ENCODE results near the gene C1orf105. TPM values are rescaled to one million over a fixed set of nuclear protein-coding genes. Genes with fewer than 3 reads are reported as not detected.

C1orf105 gene
- total and polyA plus RNA-seq, 2 of the 8 experiments (the other 6 are each of a cell fraction or from before 2014, with no cell fraction given) = not detected

DNA sequence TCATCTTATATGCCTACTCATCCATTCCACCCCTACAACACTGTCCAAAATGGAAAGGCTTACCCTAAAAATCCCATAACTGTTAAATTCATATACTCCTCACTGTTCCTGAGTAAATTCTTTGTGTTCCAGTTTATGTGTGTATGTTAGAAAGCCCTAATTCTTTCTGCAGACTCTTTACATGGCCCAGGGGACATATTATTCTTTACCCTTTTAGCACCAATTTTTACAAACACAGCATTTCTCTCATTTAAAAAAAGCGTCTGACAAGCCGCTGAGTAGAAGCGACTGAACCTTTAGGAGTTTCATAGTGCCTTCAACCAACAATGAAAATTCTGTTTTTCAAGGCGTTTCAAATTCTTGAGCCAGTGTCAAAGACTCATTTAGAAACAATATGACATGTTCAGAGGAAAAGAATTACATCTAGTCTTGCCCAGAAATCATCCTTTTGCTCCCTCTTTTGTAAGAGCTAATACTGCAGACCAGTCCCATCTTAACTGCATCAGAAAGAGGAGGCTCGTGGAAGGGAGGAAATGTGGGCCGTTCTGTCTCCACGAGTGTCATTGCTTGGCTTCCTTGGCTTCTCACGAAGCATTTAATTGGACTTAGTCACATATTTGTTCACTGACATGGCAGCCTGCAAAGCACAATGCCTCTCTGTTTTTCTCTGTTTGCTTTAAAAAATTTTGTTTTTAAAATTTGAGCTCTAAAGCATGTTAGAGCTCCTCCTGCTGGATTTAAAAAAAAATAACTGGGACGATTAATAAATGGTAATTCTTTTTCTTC, 21.3 kb upstream of the C1orf105 start:
- H2BK15ac ChIP-seq (ENCODE audit: low read length) = no peak overlapping the region
- no peak overlapping the region for H2BK12ac ChIP-seq (ENCODE audit: low read depth, low read length)
- no peaks in the 10 kb centered on the region for H3K79me2 ChIP-seq (ENCODE audit: control insufficient read depth in 1 of 2, insufficient read depth in 2 of 2, low read length in 2 of 2)
- H3K79me1 ChIP-seq (ENCODE audit: low read depth, low read length) = no peaks in the 10 kb centered on the region
- H3K23ac ChIP-seq (ENCODE audit: insufficient read length) = no peak overlapping the region
- no peaks in the 10 kb centered on the region for H4K20me1 ChIP-seq (replicated peaks in 1 of 2; ENCODE audit: control insufficient read depth in 1 of 2, insufficient read depth in 2 of 2, low read length in 2 of 2)
- ChIA-PET POLR2A (ENCODE audit: partially characterized antibody) (no interaction called here), CTCF (ENCODE audit: partially characterized antibody) (interaction anchor here (0.6 to 4.2 kb wide), 48 partner anchors 9 to 599 kb away, joined by 3 to 32 read pairs (median 4); no protein-coding TSS in a partner anchor)
- H3K14ac ChIP-seq (ENCODE audit: insufficient read length) = no peak overlapping the region
- no peak overlapping the region for H4K8ac ChIP-seq (ENCODE audit: extremely low read depth, insufficient read depth, low read length)
- H3K36me3 ChIP-seq (ENCODE audit: control insufficient read depth in 2 of 4, insufficient read depth in 4 of 4, low read length in 3 of 4) = no peaks in the 10 kb centered on the region
- 0 out of 4 replicates have a peak overlapping the region, but pooled peaks of 1 of the 2 experiments have one; percentile 17 for H3K4me2 ChIP-seq (ENCODE audit: insufficient read depth in 1 of 2, low read depth in 2 of 2, low read length in 2 of 2)
- TF ChIP-seq KDM4A (IDR thresholded peaks at IDR 0.05; ENCODE audit: low read depth, low read length, severe bottlenecking) = no peak
- TF ChIP-seq, protein P1, sequence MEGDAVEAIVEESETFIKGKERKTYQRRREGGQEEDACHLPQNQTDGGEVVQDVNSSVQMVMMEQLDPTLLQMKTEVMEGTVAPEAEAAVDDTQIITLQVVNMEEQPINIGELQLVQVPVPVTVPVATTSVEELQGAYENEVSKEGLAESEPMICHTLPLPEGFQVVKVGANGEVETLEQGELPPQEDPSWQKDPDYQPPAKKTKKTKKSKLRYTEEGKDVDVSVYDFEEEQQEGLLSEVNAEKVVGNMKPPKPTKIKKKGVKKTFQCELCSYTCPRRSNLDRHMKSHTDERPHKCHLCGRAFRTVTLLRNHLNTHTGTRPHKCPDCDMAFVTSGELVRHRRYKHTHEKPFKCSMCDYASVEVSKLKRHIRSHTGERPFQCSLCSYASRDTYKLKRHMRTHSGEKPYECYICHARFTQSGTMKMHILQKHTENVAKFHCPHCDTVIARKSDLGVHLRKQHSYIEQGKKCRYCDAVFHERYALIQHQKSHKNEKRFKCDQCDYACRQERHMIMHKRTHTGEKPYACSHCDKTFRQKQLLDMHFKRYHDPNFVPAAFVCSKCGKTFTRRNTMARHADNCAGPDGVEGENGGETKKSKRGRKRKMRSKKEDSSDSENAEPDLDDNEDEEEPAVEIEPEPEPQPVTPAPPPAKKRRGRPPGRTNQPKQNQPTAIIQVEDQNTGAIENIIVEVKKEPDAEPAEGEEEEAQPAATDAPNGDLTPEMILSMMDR (IDR thresholded peaks at IDR 0.05; ENCODE audit: control extremely low read depth in 1 of 3, insufficient read depth in 1 of 3, low read depth in 1 of 3, low read length in 3 of 3) = peak in 1 of 3 experiments; percentile 27; a peak in 1 of 4 replicates
- TF ChIP-seq POLR2AphosphoS5 (IDR thresholded peaks at IDR 0.05; ENCODE audit: low read depth, low read length) = no peak
- TF ChIP-seq TBP (IDR thresholded peaks at IDR 0.05; ENCODE audit: low read depth, low read length) = no peak
- TF ChIP-seq NRF1 (IDR thresholded peaks at IDR 0.05; ENCODE audit: low read depth, low read length) = no peak
- no peak for TF ChIP-seq SUZ12 (IDR thresholded peaks at IDR 0.05; ENCODE audit: low read length)
- peak; percentile 62 for TF ChIP-seq RAD21 (IDR thresholded peaks at IDR 0.05 in 1 of 2, conservative IDR thresholded peaks at IDR 0.05 in 1 of 2; ENCODE audit: low read depth in 2 of 2, low read length in 2 of 2)
- TF ChIP-seq BACH1 (IDR thresholded peaks at IDR 0.05; ENCODE audit: low read length) = no peak
- no peaks in the 10 kb centered on the region for H3K27me3 ChIP-seq (replicated peaks in 1 of 4; ENCODE audit: control insufficient read depth in 3 of 4, extremely low read depth in 1 of 4, insufficient read depth in 3 of 4, low read length in 3 of 4)
- no peaks in the 10 kb centered on the region for H3K23me2 ChIP-seq (ENCODE audit: low read depth, low read length)
- H2BK20ac ChIP-seq (ENCODE audit: low read length) = no peak overlapping the region
- no peak overlapping the region for H3K4ac ChIP-seq (replicated peaks; ENCODE audit: insufficient read length, low read depth, low read length)
- no peak for FAIRE-seq
- no peak for DNase-seq (ENCODE audit: low read depth in 1 of 2, low spot score in 2 of 2)
- H2BK5ac ChIP-seq (ENCODE audit: low read depth, low read length) = no peak overlapping the region
- 47% methylated on average over 9 of the region's 9 CpGs; no CpG with 5 or more reads in 1 of the 2 experiments for WGBS, 2 experiments (ENCODE audit: extremely low coverage in 1 of 2, insufficient coverage in 1 of 2, insufficient read length in 1 of 2, insufficient replicate concordance in 2 of 2, low coverage in 1 of 2, low lambda C conversion rate in 2 of 2, missing lambda C conversion rate in 1 of 2)
- no peak overlapping the region for H2BK120ac ChIP-seq (replicated peaks; ENCODE audit: low read depth, low read length)
- H3K9me3 ChIP-seq (ENCODE audit: insufficient read depth in 2 of 2, low read depth in 1 of 2, low read length in 1 of 2) = no peaks in the 10 kb centered on the region
- H3K18ac ChIP-seq (ENCODE audit: extremely low read depth, low read length) = 0 out of 2 replicates have a peak overlapping the region, but pooled peaks have one; percentile 54
- peaks cover 4 to 9% (median 5%) of the 10 kb centered on the region in 4 experiments; a peak in 5 of 7 replicates for H3K4me1 ChIP-seq (replicated peaks in 1 of 4; ENCODE audit: control insufficient read depth in 3 of 4, insufficient read depth in 4 of 4, low read length in 3 of 4)
- H3K27ac ChIP-seq (ENCODE audit: low read depth, low read length) = no peak overlapping the region
- no peak overlapping the region for H3K56ac ChIP-seq (replicated peaks; ENCODE audit: insufficient read length, low read depth, low read length)
- peak overlapping the region; percentile 100 for H2AFZ ChIP-seq (ENCODE audit: low read length)
- H4K5ac ChIP-seq (ENCODE audit: insufficient read length, low read depth, low read length) = no peak overlapping the region
- H3K9ac ChIP-seq (replicated peaks in 1 of 4; ENCODE audit: extremely low read depth in 1 of 4, low read depth in 3 of 4, low read length in 3 of 4) = peak overlapping the region in 1 of 4 experiments; percentile 24; a peak in 1 of 7 replicates
- no peak overlapping the region for H2AK5ac ChIP-seq (ENCODE audit: low read depth, low read length)
- no peak overlapping the region for H4K91ac ChIP-seq (replicated peaks; ENCODE audit: insufficient read length, low read length)
- H3K4me3 ChIP-seq (ENCODE audit: extremely low read depth in 1 of 4, insufficient read depth in 2 of 4, low read depth in 3 of 4, low read length in 4 of 4) = no peak overlapping the region; a peak in 1 of 8 replicates
